Measurements from ENCODE around the gene SLC22A5.
A peak's percentile ranks its signal among the peaks of the same experiment; 100 is the strongest.

The SLC22A5 gene

GRCh38 chr5:132365213-132365612 lies 4.3 kb upstream of the SLC22A5 start:
- no peak for DNase-seq (ENCODE audit: low spot score)

- no peak for DNase-seq (ENCODE audit: low spot score)
Observed at GRCh38 chr5:132368186-132368585, 1.3 kb upstream of the SLC22A5 start.

GRCh38 chr5:132369007-132369473 lies 470 bp upstream of the SLC22A5 start:
- DNase-seq (ENCODE audit: low spot score), result no peak

GRCh38 chr5:132370181-132370970 lies 866 bp downstream of the SLC22A5 start:
- no peak for DNase-seq (ENCODE audit: low spot score)

- no peak for DNase-seq (ENCODE audit: low spot score)
Observed at GRCh38 chr5:132370971-132371602, 1.6 kb downstream of the SLC22A5 start.

GRCh38 chr5:132371603-132371994 lies 2.1 kb downstream of the SLC22A5 start:
- DNase-seq (ENCODE audit: low spot score), result no peak

- DNase-seq (ENCODE audit: low spot score), result no peak
Observed at GRCh38 chr5:132372127-132372526, 2.6 kb downstream of the SLC22A5 start.

GRCh38 chr5:132372542-132372941 lies 3.0 kb downstream of the SLC22A5 start:
- DNase-seq (ENCODE audit: low spot score), result no peak

- no peak for DNase-seq (ENCODE audit: low spot score)
Observed at GRCh38 chr5:132375957-132376356, 6.4 kb downstream of the SLC22A5 start.

GRCh38 chr5:132376694-132377641 lies 7.5 kb downstream of the SLC22A5 start:
- no peak for DNase-seq (ENCODE audit: low spot score)

GRCh38 chr5:132377738-132378137 lies 8.2 kb downstream of the SLC22A5 start:
- DNase-seq (ENCODE audit: low spot score), result no peak

GRCh38 chr5:132378580-132378979 lies 9.1 kb downstream of the SLC22A5 start:
- no peak for DNase-seq (ENCODE audit: low spot score)

- no peak for DNase-seq (ENCODE audit: low spot score)
Observed at GRCh38 chr5:132380047-132380446, 10.5 kb downstream of the SLC22A5 start.

- DNase-seq (ENCODE audit: low spot score), result no peak
Observed at GRCh38 chr5:132380741-132381140, 11.2 kb downstream of the SLC22A5 start.

GRCh38 chr5:132381614-132382013 lies 12.1 kb downstream of the SLC22A5 start:
- no peak for DNase-seq (ENCODE audit: low spot score)

- no peak for DNase-seq (ENCODE audit: low spot score)
Observed at GRCh38 chr5:132383261-132383660, 13.8 kb downstream of the SLC22A5 start.

- no peak for DNase-seq (ENCODE audit: low spot score)
Observed at GRCh38 chr5:132383984-132384383, 14.5 kb downstream of the SLC22A5 start.

GRCh38 chr5:132384506-132385050 lies 15.1 kb downstream of the SLC22A5 start:
- no peak for DNase-seq (ENCODE audit: low spot score)

GRCh38 chr5:132385326-132386105 lies 16.0 kb downstream of the SLC22A5 start:
- peak; percentile 75 for DNase-seq (ENCODE audit: low spot score)

GRCh38 chr5:132386644-132387286 lies 17.3 kb downstream of the SLC22A5 start:
- peak; percentile 78 for DNase-seq (ENCODE audit: low spot score)

- DNase-seq (ENCODE audit: low spot score), result peak; percentile 85
Observed at GRCh38 chr5:132387640-132388117, 18.2 kb downstream of the SLC22A5 start.
